ENCODE data around the gene SPG11.

Gene SPG11

DNA sequence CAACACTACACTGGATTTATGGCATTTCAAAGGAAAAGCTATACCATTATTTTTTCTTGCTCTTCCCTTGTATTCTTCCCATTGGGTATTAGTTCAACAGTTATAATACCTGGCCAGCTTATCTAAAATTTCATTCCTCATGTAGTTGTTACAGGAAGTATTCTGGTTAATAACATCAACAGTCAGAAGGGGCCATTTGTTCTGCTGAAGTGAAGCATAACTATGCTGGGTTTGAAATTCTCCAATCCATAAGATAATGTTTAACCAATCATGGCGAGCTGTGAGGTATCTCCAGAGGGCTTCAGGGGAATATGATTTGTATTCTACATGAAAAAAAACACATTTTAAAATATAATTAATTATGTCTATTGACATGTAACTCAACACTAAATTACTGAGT, 43.4 kb downstream of the SPG11 start:
- DNase-seq (ENCODE audit: low spot score) = no peak

DNA sequence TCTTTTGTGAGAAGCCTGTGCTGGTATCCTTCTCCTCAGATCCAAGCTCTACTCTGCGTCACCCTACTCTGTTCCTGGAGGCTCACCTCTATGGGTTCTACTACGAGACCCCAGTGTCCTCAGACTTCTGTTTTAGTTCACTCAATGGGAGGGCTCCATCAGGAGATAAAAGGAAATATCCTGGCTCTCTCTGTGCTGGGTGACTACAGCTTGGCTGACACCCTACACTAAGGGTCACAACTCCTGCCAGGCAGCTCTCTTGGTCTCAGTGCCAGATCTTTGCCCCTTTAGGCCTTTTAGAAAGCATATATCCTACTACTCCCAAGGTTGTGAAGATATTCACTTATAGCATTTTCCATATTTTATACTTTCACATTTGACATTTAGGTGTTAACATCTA, 46.5 kb downstream of the SPG11 start:
- DNase-seq (ENCODE audit: low spot score) = no peak

DNA sequence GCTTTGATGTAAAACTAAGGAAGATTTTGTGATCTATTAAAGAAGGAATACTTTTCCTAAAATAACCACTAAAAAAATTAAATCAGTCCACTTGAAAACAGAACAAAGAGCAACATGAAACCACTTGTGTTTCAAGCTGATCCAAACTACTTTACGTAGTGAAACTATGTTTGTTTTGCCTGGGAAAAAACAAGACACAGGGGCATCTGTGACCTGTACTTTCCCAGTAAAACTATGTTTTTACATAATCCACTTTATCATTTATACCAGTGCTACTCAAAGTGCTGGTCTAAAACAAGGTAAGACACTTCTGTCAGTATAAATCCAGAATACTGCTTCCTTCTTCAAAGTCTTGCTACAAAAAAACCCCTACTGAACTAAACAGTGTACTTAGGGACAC, 56.7 kb downstream of the SPG11 start:
- no peak for DNase-seq (ENCODE audit: low spot score)

DNA sequence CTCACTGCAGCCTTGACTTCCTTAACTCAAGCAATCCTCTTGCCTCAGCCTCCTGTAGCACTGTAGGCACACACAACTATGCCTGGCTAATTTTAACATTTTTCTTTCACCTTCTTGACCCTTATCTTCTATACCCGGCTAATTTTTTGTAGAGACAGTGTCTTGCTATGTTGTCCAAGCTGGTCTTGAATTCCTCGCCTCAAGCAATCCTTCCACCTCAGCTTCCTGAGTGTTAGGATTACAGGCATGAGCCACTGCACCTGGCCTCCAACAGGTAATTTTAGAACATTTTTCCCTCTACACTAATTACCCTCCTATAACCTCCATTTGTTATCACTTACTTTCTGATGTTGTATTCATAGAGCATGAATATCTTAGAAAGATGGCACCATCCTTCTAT, 60.3 kb downstream of the SPG11 start:
- no peak for DNase-seq (ENCODE audit: low spot score)

DNA sequence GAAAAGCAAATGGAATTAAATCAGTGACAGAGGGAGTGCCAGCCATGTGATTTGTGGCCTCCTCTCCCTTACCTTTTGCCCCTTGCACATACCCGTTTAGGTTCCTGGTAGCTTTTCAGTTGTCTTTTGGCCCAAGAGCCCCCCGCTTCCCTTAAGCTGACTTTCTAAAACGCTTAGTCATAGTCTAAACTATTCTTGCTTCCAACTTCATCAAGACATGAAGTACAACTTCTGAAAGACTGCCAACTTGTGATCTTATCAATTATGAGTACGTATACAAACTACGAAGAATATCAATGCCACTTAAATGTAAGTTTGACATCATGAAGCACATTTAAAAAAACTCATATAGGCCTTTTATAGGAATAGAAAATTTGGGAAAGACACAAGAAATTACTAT, 64.6 kb downstream of the SPG11 start:
- no peak for DNase-seq (ENCODE audit: low spot score)

DNA sequence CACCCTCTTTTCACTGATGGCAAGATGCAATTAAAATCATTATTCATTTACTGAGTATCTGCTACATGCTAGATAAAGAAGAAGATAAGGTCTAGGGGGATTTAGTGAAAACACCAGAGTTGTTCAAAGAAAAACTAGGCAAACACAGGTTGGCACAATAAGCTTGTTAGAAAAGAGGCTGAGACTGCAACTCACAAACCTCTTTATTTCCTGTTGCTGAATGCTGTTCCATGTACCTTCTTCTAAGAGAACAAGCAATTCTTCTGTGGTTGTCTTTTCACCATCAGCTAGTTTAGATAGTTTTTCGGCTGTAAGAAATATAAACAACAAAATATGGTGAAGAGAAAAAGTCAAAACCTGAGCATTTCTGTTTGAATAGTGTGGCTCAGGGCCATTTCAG, 65.4 kb downstream of the SPG11 start:
- DNase-seq (ENCODE audit: low spot score) = no peak

DNA sequence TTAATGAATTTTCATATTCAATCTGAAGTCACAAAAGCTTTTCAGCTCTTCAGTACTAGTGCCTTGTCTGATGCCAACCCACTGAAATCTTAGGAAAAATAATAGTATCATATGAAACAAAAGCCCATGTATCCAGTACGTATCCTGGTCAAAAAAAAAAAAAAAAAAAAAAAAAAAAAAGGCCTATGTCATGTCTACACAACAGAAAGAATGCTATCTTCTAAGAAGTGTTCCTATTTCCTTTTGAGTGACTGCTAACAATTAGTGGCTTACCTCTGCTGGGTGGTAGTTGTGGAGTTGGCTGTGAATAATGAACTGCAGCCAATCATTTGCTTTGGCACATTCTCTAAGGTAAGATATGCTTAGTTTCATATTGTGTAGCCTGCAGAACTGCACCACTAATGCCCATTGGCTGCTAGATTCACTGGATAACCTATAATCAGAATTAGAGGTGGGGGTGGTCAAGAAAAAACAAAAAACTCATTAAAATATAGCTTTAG, 66.9 kb downstream of the SPG11 start:
- DNase-seq (ENCODE audit: low spot score) = no peak

DNA sequence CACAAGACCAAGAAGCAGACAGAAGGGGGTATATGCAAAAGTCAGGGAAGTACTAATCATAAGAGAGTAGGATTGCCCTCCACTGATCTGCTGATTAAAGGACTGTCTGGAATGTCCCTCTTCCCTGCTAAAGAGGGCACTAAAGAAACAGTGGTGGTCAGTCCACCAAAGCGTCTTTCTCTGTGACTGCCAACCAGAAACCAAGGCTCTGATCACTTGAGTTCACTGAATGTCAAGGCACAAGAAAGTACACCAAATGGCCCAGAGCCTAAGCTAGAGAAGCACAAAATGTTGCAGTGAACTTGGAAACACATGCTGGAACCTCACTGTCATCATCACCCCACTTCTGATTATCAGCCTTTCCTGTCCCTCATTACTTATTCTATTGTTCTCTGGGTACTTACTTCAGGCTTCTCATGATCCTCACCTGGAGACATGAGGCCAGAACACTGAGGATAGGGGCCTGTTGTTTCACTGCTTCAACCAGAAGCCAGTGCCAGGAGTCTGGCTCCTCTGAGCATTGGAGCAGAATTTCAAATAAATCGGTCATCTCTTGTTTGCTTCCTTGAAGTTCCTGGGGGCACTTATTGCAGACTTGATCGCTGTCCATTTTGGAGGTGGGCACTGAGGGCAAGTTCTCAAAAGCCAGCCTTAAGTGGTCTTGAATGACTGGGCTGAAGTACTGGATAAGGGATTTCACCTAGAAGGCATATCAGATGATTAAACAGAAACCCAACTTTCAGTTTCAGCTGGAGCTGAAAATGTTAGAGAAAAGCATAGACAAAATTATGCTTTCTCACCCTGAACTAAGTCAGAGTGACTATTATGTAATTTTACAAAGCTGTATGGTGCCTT, 67.6 kb downstream of the SPG11 start:
- DNase-seq (ENCODE audit: low spot score) = no peak

DNA sequence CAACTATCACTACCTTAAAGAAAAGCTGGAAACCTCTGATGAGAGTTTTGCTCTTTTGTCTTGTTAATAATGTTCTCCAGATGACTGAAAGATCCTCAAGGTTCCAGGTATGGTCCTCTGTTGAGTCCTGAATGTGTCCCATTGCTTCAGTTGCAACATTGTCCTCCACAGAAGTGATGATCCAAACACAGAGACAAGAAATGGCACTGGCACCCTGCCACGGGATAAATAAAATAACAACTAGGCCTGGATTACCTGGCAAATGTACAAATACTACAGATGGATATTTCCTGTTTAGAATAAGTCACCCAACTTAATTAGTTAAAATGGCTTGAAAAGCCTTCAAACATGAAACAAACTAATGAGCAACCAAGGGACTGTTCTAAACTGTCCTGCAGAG, 68.2 kb downstream of the SPG11 start:
- no peak for DNase-seq (ENCODE audit: low spot score)

DNA sequence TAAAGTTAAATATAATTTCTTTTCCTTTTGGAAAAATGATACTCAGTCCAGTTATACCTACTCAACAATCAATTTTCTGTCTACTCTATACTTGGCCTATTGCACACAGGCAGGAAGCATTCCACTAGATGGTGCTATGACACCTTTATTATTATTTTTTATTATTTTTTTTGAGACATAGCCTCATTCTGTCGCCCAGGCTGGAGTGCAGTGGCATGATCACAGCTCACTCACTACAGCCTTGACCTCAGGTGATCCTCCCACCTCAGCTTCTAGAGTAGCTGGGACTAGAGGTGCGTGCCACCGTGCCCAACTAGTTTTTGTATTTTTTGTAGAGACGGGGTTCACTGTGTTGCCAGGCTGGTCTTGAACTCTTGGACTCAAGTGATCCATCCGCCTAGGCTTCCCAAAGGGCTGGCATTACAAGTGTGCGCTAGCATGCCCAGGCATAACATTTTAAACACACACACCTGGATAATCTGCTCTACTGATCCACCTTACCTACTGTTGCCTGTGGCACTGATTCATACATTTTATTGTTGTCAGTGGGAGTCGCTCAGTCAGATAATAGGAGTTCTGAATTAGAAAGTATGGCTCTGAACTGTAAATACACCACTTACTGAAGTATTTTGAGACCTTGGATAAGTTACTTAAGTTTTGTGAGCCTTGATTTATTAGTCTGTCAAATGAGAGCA, 70.3 kb downstream of the SPG11 start:
- DNase-seq (ENCODE audit: low spot score) = peak; percentile 47

DNA sequence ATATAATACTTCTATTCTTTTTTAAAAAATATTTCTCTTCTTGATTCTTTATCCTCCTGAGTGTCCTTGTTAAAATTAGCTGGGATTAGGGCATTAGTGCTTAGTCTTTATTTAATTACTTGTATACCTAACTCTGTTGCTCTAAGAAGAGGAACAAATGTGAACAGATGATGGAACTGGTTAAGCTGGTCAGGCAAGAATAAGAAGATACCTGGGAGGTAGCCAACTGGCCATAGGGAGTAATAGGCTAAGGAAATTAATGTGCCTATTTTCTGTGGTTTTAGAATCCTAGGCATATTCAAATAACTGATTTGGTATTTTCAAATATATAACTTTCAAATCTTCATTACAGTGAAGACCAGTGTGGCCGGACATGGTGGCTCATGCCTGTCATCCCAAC, 72.1 kb downstream of the SPG11 start:
- no peak for DNase-seq (ENCODE audit: low spot score)

DNA sequence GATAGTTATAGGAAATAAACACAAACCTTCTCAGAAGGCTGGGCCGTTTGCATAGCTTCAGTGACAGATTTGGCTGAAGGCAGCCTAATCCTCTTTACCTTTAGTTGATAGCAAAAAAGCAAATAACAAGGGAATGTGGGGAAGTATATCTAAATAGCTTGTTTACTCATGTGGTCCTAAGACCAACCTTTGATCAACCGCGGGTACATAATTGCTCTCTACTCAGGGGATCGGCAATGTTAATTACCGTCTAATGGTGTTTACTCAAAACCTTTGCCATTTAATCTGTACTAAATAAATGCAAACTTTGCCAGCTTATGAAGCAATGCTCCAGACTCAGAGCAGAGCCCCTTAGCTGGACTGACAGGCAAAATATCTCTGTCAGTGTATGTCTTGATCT, 74.9 kb downstream of the SPG11 start:
- DNase-seq (ENCODE audit: low spot score) = no peak

DNA sequence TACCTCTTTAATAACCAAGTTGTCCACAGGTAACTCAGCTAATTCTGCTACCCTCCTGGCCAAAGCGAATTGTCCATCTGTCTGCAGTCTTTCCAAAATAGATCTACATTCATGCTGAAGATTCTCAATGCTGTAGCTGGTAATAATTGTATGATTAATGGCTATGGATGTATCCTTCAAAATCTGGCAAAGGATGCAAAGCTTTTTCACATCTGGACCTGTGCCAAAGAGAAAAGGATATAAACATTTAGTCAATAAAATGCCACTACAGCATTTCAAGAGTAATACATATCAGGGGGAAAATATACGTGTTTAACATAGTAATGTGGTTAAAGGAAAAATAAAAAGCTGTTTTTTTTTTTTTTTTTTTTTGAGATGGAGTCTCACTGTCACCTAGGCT, 77.8 kb downstream of the SPG11 start:
- no peak for DNase-seq (ENCODE audit: low spot score)

DNA sequence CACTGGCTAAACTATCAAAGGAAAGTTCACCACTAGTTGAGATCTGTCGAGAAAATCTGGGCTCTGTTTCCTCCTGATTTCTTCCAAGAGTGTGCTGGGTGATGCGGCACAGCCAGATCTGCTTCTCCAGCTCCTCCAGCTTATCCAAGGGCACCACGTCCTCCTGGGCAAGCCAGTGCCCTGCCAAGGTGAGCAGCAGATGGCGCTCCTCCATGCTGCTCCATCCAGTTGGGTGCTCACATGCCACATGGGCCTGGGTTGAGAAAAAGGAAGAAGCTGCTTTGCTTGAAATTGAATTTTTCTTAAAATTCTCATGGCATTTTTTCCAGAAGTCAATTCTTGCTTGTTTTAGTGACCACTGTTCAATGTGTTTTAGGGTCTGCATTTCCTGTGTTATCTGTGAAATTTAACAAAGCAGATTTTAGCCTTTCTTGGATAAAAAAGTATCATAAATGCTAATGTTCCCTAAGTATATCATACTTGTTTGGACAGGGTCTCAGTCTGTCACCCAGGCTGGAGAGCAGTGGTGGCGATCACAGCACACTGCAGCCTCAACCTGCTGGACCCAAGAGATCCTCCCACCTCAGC, 79.2 kb downstream of the SPG11 start:
- peak; percentile 57 for DNase-seq (ENCODE audit: low spot score)

DNA sequence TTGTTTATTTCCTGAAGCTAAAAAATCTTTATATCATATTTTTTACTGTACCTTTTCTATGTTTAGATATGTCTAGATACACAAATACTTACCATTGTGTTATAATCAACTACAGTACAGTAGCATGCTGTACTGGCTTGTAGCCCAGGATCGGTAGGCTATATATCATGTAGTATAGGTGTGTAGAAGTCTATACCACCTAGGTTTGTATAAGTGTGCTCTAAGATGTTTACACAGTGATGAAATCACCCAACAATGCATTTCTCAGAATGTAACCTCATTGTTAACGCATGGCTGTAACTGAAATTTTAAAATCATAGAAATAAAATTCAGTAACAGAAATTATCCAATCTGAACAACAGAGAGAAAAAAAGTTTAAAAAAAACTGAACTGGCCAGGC, 83.4 kb downstream of the SPG11 start:
- DNase-seq (ENCODE audit: low spot score) = no peak

DNA sequence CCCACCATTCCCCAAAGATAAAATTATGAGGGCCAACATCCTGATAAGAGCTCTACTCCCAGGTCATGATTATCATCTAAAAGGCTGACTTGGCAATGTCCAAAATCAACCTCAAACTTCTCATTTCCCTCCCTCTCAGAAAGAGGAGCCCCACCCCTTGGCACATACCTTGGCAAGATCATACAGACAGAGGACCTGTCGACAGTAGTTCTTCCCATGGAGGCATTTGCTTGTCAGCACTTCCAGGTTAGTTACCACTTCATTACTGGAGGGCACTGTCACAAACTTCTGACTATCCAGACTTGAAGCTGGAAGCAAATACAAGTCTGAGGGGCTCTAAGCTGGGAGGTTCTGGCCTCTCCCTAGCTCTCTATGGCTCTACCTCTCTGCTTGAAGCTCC, 88.7 kb downstream of the SPG11 start:
- DNase-seq (ENCODE audit: low spot score) = no peak

DNA sequence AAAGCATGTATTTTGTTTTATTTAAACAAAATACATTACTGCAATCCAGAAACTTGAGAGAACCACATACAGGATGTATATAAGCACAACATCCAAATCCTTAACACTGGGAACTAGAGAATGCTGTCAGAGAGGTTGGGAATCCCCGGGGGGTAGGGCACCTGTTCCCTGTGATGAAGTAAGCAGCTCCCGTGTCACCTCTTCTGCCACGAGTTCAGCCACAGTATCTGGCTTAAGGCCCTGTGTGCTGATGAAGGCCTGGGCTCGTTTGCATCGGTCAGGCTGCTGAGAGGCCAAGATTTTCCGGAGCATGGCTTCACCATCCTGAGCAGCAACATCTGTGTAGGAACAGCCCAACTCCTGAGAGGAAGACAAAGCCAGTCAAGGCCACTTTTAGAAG, 90.1 kb downstream of the SPG11 start:
- DNase-seq (ENCODE audit: low spot score) = no peak

DNA sequence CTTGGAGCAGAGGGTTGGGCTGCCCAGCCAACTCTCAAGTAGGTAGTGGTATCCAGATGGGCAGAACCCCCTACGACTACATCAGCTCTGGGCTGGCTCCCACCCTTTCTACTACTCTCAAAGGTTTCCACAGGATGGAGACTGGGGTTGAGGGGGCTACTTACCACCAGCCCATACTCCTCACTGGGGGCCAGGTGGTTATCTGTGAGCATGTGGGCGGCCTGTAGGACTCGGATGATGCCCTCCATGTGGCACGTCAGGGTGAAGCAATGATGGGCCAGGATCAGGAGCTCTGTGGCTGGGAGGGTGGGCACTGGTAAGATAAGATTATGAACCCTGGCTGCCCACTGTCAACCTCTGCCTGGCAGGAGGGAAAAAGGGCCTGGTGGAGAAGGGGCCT, 93.1 kb downstream of the SPG11 start:
- DNase-seq (ENCODE audit: low spot score) = no peak

DNA sequence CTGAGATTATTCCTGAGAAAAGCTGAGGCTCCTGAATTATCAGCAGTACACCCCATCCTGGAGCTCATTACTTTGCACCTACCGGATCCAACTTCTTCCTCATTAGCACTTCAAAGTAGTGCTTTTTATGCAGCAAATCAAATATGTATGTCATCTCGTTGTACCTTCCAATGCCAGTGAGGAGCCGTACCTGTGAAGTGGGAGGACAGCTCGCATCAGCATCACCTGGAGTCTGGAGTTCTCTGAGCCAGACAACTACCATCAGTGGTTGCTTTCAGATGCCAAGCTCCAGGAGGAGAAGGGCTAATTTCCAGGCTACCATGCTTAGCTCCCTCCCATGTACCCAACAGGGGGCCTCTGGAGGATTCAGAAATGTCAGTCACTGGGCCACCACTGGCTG, 94.1 kb downstream of the SPG11 start:
- no peak for DNase-seq (ENCODE audit: low spot score)

DNA sequence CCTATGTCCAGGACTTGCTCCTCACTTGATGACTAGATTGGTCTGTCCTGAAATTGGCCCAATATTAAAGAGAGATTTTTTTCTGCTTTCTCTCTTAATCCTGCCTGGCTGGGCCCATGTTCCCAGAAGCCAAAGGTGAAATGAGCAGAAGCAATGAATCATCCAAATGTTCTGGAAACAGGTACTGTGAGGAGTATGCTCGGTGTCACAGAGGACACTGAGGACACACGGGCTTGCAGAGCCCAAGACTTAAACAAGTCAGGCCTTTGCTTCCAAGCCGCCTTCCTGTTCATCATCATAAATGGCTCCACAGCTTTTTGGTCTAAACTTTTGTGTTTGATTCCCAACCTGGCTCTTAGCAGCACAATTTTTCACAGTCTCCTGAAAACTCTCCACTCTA, 95.1 kb downstream of the SPG11 start:
- DNase-seq (ENCODE audit: low spot score) = no peak

DNA sequence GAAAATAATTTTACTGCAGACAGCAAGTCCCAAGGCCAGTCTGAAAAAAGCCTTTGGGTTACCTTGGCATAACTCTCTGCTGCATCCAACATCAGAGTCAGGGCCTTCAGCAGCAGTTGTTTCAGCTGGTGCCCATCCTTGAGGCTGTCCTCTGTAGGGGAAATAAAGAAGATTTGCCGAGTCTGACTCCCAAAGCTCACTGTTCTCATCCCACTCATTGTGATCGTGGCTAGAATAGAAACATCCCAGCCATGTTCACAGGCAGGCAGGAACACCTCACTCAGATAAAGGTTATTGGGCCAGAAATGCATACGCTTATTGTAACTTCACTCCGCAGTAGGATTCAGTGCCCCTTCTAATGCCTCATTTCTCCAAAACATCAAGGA, 97.3 kb downstream of the SPG11 start:
- DNase-seq (ENCODE audit: low spot score) = no peak

DNA sequence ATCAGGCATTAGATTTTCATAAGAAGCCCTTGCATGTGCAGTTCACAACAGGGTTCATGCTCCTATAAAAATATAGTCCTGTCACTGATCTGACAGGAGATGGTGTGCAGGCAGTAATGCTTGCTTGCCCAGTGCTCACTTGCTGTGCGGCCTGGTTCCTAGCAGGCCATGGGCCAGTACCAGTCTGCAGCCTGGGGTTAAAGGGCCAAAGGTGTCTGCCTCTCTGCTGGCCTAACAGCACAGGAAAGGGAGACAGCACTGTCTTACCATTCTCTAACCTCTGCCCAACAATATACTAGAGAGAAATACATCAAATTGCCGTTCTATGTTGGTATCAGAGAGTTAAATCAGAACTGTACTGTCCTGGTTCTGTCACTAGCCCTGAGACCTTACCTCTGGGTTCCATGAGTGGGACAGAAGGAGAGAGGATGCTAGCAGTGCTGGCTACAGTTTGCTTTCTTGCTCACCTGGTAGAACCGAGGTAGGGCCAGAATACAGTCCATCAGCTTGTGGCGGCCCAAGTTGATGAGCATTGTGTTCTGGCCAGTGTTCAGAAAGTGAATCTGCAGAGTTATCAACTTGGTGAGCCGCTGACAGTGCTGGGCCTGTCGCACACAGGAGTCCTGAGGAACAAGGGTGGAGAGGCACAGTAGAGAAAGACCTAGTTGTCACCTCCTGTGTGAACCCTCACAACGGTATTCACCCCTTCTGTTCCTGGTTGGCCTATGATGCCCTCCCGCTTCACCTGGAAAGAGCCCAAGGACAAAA, 97.9 kb downstream of the SPG11 start:
- no peak for DNase-seq (ENCODE audit: low spot score)

Measured in hematopoietic multipotent progenitor cell treated with erythropoietin and hydrocortisone succinate and interleukin-3 and kit ligand, for 15 days (in vitro differentiated cells).